NCI-H2196 treated with DMSO at 0.1 percent for 48 hours (cell line): Measurements from ENCODE around the gene C20orf204.
"Not testable (repeated sequence)": the region's sequence is repeated elsewhere in the genome, so short reads cannot be mapped to it uniquely, and the experiment has no call there.

Source experiments
- DNase-seq: peaks from one replicate; lab custom pipeline; 2025; ENCODE audit not compliant: unreplicated experiment; lab: John Stamatoyannopoulos, UW

The C20orf204 gene, protein sequence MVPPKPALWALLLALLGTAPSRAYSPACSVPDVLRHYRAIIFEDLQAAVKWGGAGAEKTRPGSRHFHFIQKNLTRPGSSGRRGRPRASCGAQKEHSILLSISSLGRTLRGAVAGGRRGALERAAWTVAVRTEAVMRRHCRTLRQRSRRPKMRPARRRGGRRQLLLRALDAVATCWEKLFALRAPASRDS

GRCh38 chr20:64035933-64036345 is at the start of gene C20orf204:
Gene C20orf204, plus strand, starts transcription at chr20:64036182. Its CDS starts 142 bp downstream, at chr20:64036324.
- no peak for DNase-seq

GRCh38 chr20:64000906-64001305 is 35.1 kb upstream of the C20orf204 start:
- DNase-seq: no peak

DNA sequence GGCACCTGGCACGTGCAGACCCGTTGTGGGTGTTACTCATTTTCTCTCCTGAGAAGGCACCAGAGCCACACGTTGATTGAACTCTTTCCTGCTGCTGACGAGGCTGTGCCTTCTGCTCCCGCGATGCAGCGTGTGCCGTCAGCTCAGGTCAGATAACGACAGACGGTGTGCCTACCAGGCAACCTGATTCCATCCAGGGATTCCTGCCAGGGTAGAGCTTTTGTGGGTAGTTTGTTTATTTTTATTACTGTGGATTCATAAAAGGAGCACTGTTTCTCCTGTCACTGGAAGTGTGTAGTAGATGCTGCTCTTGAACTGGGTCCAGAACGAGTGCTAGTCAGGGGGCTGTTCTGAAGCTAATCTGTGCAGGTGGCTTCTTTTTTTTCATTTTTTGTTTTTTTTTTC is 34.4 kb upstream of the C20orf204 start:
- DNase-seq: peak; percentile 85

GRCh38 chr20:64003960-64004725 is 31.8 kb upstream of the C20orf204 start:
- no peak for DNase-seq

DNA sequence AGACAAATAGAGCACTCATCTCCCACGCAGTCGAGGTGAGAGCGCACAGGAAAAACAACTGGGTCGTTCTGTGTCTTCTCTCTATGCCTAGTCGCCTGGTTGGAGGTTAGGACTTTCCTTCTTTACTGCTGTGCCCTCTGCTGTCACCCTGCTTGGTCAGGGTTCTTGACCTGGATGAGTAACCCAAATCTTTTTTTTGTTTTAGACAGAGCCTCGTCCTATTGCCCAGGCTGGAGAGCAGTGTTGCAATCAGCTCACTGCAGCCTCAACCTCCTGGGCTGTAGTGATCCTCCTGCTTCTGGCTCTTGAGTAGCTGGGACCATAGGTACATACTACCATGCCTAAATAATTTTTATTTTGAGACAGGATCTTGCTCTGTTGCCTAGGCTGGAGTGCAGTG is 30.6 kb upstream of the C20orf204 start:
- DNase-seq: no peak

GRCh38 chr20:64006490-64006889 is 29.5 kb upstream of the C20orf204 start:
- DNase-seq: no peak

- DNase-seq: no peak
Measured at GRCh38 chr20:64006902-64007301, 29.1 kb upstream of the C20orf204 start.

DNA sequence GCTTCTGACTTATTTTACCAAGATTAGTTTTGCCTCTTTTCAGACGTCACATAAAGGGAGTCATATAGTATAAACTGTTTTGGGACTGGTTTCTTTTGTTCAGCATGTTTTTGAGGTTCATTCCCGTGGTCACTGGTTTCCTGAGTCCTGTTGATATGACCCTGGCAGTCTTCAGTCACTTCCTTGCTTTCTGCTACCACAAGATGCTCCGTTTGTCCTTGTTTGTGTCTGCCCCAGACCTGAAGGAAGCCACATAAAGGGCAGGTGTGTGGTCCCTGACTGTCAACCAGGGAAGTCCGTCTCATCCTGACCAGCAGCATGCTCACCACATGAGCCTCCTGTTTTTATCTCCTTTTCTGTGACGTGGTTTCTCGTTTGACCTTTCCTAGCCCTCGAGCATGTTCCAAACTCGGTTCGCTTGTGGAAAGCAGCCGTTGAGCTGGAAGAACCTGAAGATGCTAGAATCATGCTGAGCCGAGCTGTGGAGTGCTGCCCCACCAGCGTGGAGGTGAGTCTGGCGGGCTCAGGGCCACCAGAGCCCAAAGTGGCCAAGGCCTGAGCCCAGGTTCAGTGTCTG is 26.1 kb upstream of the C20orf204 start:
- DNase-seq: no peak

DNA sequence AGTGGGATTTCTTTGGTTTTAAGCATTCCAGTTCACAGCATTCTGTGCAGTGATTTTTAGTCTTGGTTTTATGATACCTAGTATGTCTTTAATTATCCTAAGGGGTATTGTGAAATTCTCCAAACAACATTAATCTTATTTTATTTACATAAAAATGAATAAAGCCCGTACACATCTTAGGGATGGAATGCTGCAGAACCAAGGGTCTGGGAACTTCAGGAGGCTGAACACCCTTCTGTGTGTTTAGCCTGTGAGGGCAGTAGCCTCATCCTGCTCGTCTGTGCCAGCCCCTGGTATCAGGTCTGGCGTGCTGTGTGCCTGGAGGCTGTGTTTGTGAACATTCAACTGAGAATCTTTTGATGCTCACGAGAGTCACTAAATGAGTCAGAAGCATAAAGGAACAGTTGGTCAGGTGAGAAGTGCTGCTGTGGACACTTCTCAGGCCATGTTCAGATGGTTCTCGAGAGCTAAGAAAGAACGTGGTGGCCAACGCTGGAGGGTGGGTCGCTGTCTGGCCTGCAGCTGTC is 25.2 kb upstream of the C20orf204 start:
- no peak for DNase-seq

DNA sequence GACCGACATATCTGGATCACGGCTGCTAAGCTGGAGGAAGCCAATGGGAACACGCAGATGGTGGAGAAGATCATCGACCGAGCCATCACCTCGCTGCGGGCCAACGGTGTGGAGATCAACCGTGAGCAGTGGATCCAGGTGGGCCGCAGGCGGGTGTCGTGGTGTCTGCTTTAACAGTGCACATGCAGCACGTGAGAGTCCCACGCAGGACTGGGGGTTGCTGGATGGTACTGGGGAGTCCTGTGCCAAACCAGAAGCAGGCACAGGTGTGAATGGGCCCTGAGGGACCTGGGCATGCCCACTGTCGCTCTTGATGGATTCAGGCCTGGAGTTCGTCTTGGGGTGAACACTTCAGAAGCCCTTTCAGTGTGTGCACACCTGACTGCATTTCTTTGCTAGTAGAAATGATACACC is 24.6 kb upstream of the C20orf204 start:
- no peak for DNase-seq

GRCh38 chr20:64012385-64013154 is 23.4 kb upstream of the C20orf204 start:
- DNase-seq: not testable (repeated sequence)

- no peak for DNase-seq
Measured at GRCh38 chr20:64015635-64016034, 20.3 kb upstream of the C20orf204 start.

DNA sequence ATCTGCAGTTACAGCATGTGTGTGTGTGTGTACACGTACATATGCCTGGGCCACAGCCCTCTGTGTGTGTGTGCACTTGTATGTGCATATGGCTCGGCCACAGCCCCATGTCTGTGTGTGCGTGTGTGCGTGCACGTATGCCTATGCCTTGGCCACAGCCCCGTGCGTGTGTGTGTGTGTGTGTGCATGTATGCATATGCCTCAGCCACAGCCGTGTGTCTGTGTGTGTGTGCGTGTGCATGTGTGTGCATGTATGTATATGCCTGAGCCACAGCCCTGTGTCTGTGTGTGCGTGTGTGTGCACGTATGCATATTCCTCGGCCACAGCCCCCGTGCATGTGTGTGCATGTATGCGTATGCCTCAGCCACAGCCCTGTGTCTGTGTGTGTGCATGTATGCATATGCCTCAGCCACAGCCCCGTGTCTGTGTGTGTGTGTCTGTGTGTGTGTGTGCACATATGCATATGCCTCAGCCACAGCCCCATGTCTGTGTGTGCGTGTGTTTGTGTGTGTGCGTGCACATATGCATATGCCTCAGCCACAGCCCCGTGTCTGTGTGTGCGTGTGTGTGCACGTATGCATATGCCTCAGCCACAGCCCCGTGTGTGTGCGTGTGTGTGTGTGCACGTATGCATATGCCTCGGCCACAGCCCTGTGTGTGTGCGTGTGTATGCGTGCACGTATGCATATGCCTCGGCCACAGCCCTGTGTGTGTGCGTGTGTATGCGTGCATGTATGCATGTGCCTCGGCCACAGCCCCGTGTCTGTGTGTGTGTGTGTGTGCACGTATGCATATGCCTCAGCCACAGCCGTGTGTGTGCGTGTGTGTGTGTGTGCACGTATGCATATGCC is 14.6 kb upstream of the C20orf204 start:
- DNase-seq: no peak

- DNase-seq: no peak
Measured at GRCh38 chr20:64022671-64023360, 13.2 kb upstream of the C20orf204 start.

DNA sequence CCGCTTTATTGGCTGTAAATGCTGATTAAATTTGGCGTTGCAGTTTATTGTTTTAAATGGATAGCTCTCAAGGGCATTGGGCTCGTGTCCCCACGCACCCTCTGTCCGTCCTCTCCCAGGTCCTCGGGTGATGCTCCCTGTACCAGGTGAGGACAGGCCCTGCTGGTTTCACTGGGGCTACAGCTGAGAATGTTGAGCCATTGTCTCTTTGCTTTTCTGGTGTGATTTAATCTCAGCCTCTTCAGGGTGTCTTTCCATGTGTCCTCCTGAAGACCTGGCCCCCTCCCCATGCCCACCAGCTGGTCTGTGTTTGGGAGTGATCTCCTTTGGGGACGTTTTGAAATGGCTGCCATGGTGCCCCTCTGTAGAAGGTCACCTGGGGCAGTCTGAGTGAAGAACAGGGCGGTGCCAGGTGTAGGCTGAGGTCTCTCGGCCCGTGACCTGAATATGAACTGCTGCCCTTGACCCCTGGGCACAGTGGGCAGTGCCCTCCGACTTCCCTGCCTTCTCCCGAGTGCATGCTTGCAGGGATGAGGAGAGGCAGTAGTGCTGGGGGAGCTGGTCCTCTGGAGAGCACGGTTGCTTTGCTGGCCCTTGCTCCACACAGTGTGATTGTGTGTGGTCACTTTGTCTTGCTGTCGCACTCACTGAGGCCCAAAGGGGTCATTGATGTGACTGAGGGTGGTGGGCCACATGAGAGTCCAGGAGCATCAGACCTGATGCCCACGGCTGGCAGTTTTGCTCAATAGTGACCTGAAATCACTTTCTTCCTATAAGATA is 12.4 kb upstream of the C20orf204 start:
- no peak for DNase-seq

- no peak for DNase-seq
Measured at GRCh38 chr20:64024141-64024990, 11.6 kb upstream of the C20orf204 start.

- no peak for DNase-seq
Measured at GRCh38 chr20:64025101-64025825, 10.7 kb upstream of the C20orf204 start.
